Measurements from ENCODE around the gene LIPG. TPM values are rescaled to one million over a fixed set of nuclear protein-coding genes. Genes with fewer than 3 reads are reported as not detected.
"Not testable (repeated sequence)": the region's sequence is repeated elsewhere in the genome, so short reads cannot be mapped to it uniquely, and the experiment has no call there.

Gene LIPG
- polyA plus RNA-seq (0.72 and 0.85 TPM in 2 replicates), polyA minus RNA-seq (0.24 and 2.8 TPM in 2 replicates)

GRCh38 chr18:49561289-49562193, at the start of gene LIPG:
TSS of gene LIPG (plus strand) at chr18:49562057. CDS start at chr18:49562309, 252 bp downstream.
- H2AFZ ChIP-seq (ENCODE audit: low read depth, low read length): peak within 1 kb of the TSS; percentile 33

GRCh38 chr18:49512876-49513275, 49.0 kb upstream of the LIPG start:
- H3K9ac ChIP-seq (ENCODE audit: low read length); H4K20me1 ChIP-seq (ENCODE audit: insufficient read depth); H2AFZ ChIP-seq (ENCODE audit: low read depth, low read length); H3F3A ChIP-seq (ENCODE audit: insufficient read depth, low read length, poor library complexity, severe bottlenecking); H3K9me3 ChIP-seq (ENCODE audit: low read length); H3K27ac ChIP-seq (ENCODE audit: low read length); H3K79me2 ChIP-seq (replicated peaks; ENCODE audit: insufficient read depth, low read length); H3K36me3 ChIP-seq (ENCODE audit: insufficient read depth, low read length); H3K27me3 ChIP-seq (ENCODE audit: insufficient read depth, low read depth, low read length); H3K4me2 ChIP-seq (ENCODE audit: low read length); H3K9me2 ChIP-seq (ENCODE audit: insufficient read depth, low read length); H3K4me3 ChIP-seq (ENCODE audit: low read length): not testable (repeated sequence)

More at GRCh38 chr18:49561289-49562193, at the start of gene LIPG:
- no peaks in the 10 kb centered on the region for H3F3A ChIP-seq (ENCODE audit: insufficient read depth, low read length, poor library complexity, severe bottlenecking)
- H3K4me3 ChIP-seq (ENCODE audit: low read length): peak within 1 kb of the TSS; percentile 78
- no peaks in the 10 kb centered on the region for H4K20me1 ChIP-seq (ENCODE audit: insufficient read depth)
- H3K9me3 ChIP-seq (ENCODE audit: low read length): no peaks in the 10 kb centered on the region
- no peaks in the 10 kb centered on the region for H3K79me2 ChIP-seq (replicated peaks; ENCODE audit: insufficient read depth, low read length)
- peak within 1 kb of the TSS; percentile 36 for H3K9ac ChIP-seq (ENCODE audit: low read length)
- no peak for TF ChIP-seq EZH2 (IDR thresholded peaks at IDR 0.05; ENCODE audit: borderline replicate concordance, insufficient read depth, low read length, poor library complexity, severe bottlenecking)
- TF ChIP-seq CTCF (IDR thresholded peaks at IDR 0.05; ENCODE audit: poor library complexity, severe bottlenecking): no peak
- no peak for TF ChIP-seq TAF1 (IDR thresholded peaks at IDR 0.05; ENCODE audit: low read depth)
- TF ChIP-seq MXI1 (conservative IDR thresholded peaks at IDR 0.05; ENCODE audit: poor library complexity, severe bottlenecking): peak; percentile 91
- peak; percentile 55 for TF ChIP-seq SMC3 (conservative IDR thresholded peaks at IDR 0.05; ENCODE audit: poor library complexity)
- TF ChIP-seq RAD21 (conservative IDR thresholded peaks at IDR 0.05): peak; percentile 34
- H3K27me3 ChIP-seq (ENCODE audit: insufficient read depth, low read depth, low read length): peaks cover 34% of the 10 kb centered on the region
- no peak within 1 kb of the TSS for H3K27ac ChIP-seq (ENCODE audit: low read length)
- H3K36me3 ChIP-seq (ENCODE audit: insufficient read depth, low read length): no peaks in the 10 kb centered on the region
- peak within 1 kb of the TSS; percentile 89 for H3K4me2 ChIP-seq (ENCODE audit: low read length)
- H3K9me2 ChIP-seq (ENCODE audit: insufficient read depth, low read length): no peaks in the 10 kb centered on the region

GRCh38 chr18:49514577-49514976, 47.3 kb upstream of the LIPG start:
- Histone ChIP-seq H3K9me2 (ENCODE audit: insufficient read depth, low read length) (no peaks in the 10 kb centered on the region), H3F3A (ENCODE audit: insufficient read depth, low read length, poor library complexity, severe bottlenecking) (no peaks in the 10 kb centered on the region), H3K9ac (ENCODE audit: low read length) (no peak overlapping the region), H3K4me3 (ENCODE audit: low read length) (no peak overlapping the region), H3K27ac (ENCODE audit: low read length) (no peak overlapping the region), H3K36me3 (ENCODE audit: insufficient read depth, low read length) (no peaks in the 10 kb centered on the region), H3K79me2 (replicated peaks; ENCODE audit: insufficient read depth, low read length) (no peaks in the 10 kb centered on the region), H3K4me2 (ENCODE audit: low read length) (no peak overlapping the region), H3K9me3 (ENCODE audit: low read length) (no peaks in the 10 kb centered on the region), H3K27me3 (ENCODE audit: insufficient read depth, low read depth, low read length) (no peaks in the 10 kb centered on the region), H4K20me1 (ENCODE audit: insufficient read depth) (no peaks in the 10 kb centered on the region), H2AFZ (ENCODE audit: low read depth, low read length) (no peak overlapping the region)
- TF ChIP-seq REST (IDR thresholded peaks at IDR 0.05; ENCODE audit: borderline replicate concordance) (no peak), CTCF (IDR thresholded peaks at IDR 0.05; ENCODE audit: poor library complexity, severe bottlenecking) (no peak), EP300 (conservative IDR thresholded peaks at IDR 0.05; ENCODE audit: poor library complexity, severe bottlenecking) (no peak), POLR2AphosphoS5 (IDR thresholded peaks at IDR 0.05) (no peak), SMC3 (conservative IDR thresholded peaks at IDR 0.05; ENCODE audit: poor library complexity) (no peak), EZH2 (IDR thresholded peaks at IDR 0.05; ENCODE audit: borderline replicate concordance, insufficient read depth, low read length, poor library complexity, severe bottlenecking) (no peak), TAF1 (IDR thresholded peaks at IDR 0.05; ENCODE audit: low read depth) (no peak), MXI1 (conservative IDR thresholded peaks at IDR 0.05; ENCODE audit: poor library complexity, severe bottlenecking) (no peak), RAD21 (conservative IDR thresholded peaks at IDR 0.05) (no peak)

- not testable (repeated sequence) for H4K20me1 ChIP-seq (ENCODE audit: insufficient read depth); H3K27ac ChIP-seq (ENCODE audit: low read length); H3K4me2 ChIP-seq (ENCODE audit: low read length); H3K4me3 ChIP-seq (ENCODE audit: low read length); H3K9me3 ChIP-seq (ENCODE audit: low read length); H3K27me3 ChIP-seq (ENCODE audit: insufficient read depth, low read depth, low read length); H2AFZ ChIP-seq (ENCODE audit: low read depth, low read length); H3K9ac ChIP-seq (ENCODE audit: low read length); H3F3A ChIP-seq (ENCODE audit: insufficient read depth, low read length, poor library complexity, severe bottlenecking); H3K79me2 ChIP-seq (replicated peaks; ENCODE audit: insufficient read depth, low read length); H3K36me3 ChIP-seq (ENCODE audit: insufficient read depth, low read length); H3K9me2 ChIP-seq (ENCODE audit: insufficient read depth, low read length)
Measured at GRCh38 chr18:49515003-49515402, 46.9 kb upstream of the LIPG start.
